OCI-LY1 (cell line): ENCODE results near the gene LARP4B.

Experiments used
- H2AFZ ChIP-seq: fragments of 200-600 bp; sonication (generic), shearing (Covaris generic); 2 replicates; pipeline ENCODE4 v1.6.0; 2014; ENCODE audit warnings: antibody characterized with exemption, mild to moderate bottlenecking, low read length
- H3F3A ChIP-seq: fragments of 200-600 bp; sonication (generic), shearing (Covaris generic); 2 replicates; pipeline ENCODE4 v1.6.0; 2014; ENCODE audit warnings: mild to moderate bottlenecking, antibody characterized with exemption, low read length, moderate library complexity; ENCODE audit not compliant: insufficient read depth
- H3K27ac ChIP-seq: fragments of 200-600 bp; sonication (generic); 2 replicates; pipeline ENCODE4 v1.5.1; 2014; ENCODE audit warnings: low read length, mixed run types, mild to moderate bottlenecking, low read depth; ENCODE audit not compliant: poor library complexity, severe bottlenecking
- H3K27me3 ChIP-seq: fragments of 200-600 bp; sonication (generic); 2 replicates; pipeline ENCODE4 v1.6.0; 2014; ENCODE audit warnings: antibody characterized with exemption, mild to moderate bottlenecking, low read length, moderate library complexity; ENCODE audit not compliant: insufficient read depth
- H3K36me3 ChIP-seq: fragments of 200-600 bp; sonication (generic); 2 replicates; pipeline ENCODE4 v1.6.1; 2014; ENCODE audit warnings: mild to moderate bottlenecking, antibody characterized with exemption, low read length, moderate library complexity, mixed read lengths; ENCODE audit not compliant: insufficient read depth
- H3K4me1 ChIP-seq: fragments of 200-600 bp; sonication (generic); 2 replicates; pipeline ENCODE4 v1.5.1; 2014; ENCODE audit warnings: mild to moderate bottlenecking, low read length, moderate library complexity; ENCODE audit not compliant: insufficient read depth, severe bottlenecking
- H3K4me2 ChIP-seq: fragments of 200-600 bp; sonication (generic), shearing (Covaris generic); 2 replicates; pipeline ENCODE4 v1.6.1; 2014; ENCODE audit warnings: low read length
- H3K4me3 ChIP-seq: fragments of 200-600 bp; sonication (generic); 2 replicates; pipeline ENCODE4 v1.5.1; 2014; ENCODE audit warnings: low read length, low read depth, mild to moderate bottlenecking, mixed read lengths; ENCODE audit not compliant: poor library complexity, severe bottlenecking
- H3K79me2 ChIP-seq: fragments of 200-600 bp; shearing (Covaris generic); 2 replicates; pipeline ENCODE4 v1.6.1; 2016; ENCODE audit warnings: mixed run types, low read length, mixed read lengths; ENCODE audit not compliant: insufficient read depth
- H3K9ac ChIP-seq: fragments of 200-600 bp; sonication (generic), shearing (Covaris generic); 2 replicates; pipeline ENCODE4 v1.6.1; 2014; ENCODE audit warnings: mild to moderate bottlenecking, low read length, mixed read lengths
- H3K9me2 ChIP-seq: fragments of 200-600 bp; sonication (generic), shearing (Covaris generic); 2 replicates; pipeline ENCODE4 v1.6.1; 2014; ENCODE audit warnings: low read depth, mild to moderate bottlenecking, low read length, mixed read lengths
- H3K9me3 ChIP-seq: fragments of 200-600 bp; shearing (Covaris generic); 2 replicates; pipeline ENCODE4 v1.6.1; 2014; ENCODE audit warnings: low read length, mixed read lengths
- H4K20me1 ChIP-seq: fragments of 200-600 bp; sonication (generic), shearing (Covaris generic); 2 replicates; pipeline ENCODE4 v1.6.0; 2016; ENCODE audit warnings: mild to moderate bottlenecking, low read length; ENCODE audit not compliant: insufficient read depth
- EZH2 ChIP-seq: fragments of 200-600 bp; sonication (generic), shearing (Covaris generic); IDR thresholded peaks from 2 replicates; pipeline ENCODE4 v1.8.0; 2017; ENCODE audit warnings: borderline replicate concordance, mixed run types, mild to moderate bottlenecking, antibody characterized with exemption, low read length, moderate library complexity, mixed read lengths
- TF ChIP-seq, protein P1 (sequence below): fragments of 200-600 bp; sonication (generic), shearing (Covaris generic); IDR thresholded peaks from 2 replicates; pipeline ENCODE4 v1.5.1; 2017; ENCODE audit warnings: mild to moderate bottlenecking, antibody characterized with exemption, low read length, moderate library complexity, mixed read lengths

Gene LARP4B

GRCh38 chr10:865257-865656 is 66.2 kb downstream of the LARP4B start:
- H4K20me1 ChIP-seq = no peaks in the 10 kb centered on the region
- TF ChIP-seq EZH2 = no peak
- TF ChIP-seq, protein P1, sequence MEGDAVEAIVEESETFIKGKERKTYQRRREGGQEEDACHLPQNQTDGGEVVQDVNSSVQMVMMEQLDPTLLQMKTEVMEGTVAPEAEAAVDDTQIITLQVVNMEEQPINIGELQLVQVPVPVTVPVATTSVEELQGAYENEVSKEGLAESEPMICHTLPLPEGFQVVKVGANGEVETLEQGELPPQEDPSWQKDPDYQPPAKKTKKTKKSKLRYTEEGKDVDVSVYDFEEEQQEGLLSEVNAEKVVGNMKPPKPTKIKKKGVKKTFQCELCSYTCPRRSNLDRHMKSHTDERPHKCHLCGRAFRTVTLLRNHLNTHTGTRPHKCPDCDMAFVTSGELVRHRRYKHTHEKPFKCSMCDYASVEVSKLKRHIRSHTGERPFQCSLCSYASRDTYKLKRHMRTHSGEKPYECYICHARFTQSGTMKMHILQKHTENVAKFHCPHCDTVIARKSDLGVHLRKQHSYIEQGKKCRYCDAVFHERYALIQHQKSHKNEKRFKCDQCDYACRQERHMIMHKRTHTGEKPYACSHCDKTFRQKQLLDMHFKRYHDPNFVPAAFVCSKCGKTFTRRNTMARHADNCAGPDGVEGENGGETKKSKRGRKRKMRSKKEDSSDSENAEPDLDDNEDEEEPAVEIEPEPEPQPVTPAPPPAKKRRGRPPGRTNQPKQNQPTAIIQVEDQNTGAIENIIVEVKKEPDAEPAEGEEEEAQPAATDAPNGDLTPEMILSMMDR = 0 out of 2 replicates have a peak, but pooled peaks have one; percentile 6
- H3K9ac ChIP-seq = no peak overlapping the region
- no peak overlapping the region for H3K4me2 ChIP-seq
- H3K27ac ChIP-seq = no peak overlapping the region
- H3K9me3 ChIP-seq = no peaks in the 10 kb centered on the region
- no peaks in the 10 kb centered on the region for H3K27me3 ChIP-seq
- H3K4me1 ChIP-seq = no peaks in the 10 kb centered on the region
- no peak overlapping the region for H3K4me3 ChIP-seq
- H3K79me2 ChIP-seq = no peaks in the 10 kb centered on the region
- H3K36me3 ChIP-seq = peaks cover 79% of the 10 kb centered on the region
- no peaks in the 10 kb centered on the region for H3K9me2 ChIP-seq
- no peaks in the 10 kb centered on the region for H3F3A ChIP-seq
- H2AFZ ChIP-seq = no peak overlapping the region

GRCh38 chr10:860519-860918 is 71.0 kb downstream of the LARP4B start:
- Histone ChIP-seq H3K4me3 (no peak overlapping the region), H3K27me3 (no peaks in the 10 kb centered on the region), H3K79me2 (no peaks in the 10 kb centered on the region), H3K9me2 (no peaks in the 10 kb centered on the region), H3K36me3 (peaks cover 92% of the 10 kb centered on the region), H3K4me2 (no peak overlapping the region), H3K9me3 (no peaks in the 10 kb centered on the region), H4K20me1 (no peaks in the 10 kb centered on the region), H3K27ac (no peak overlapping the region), H3F3A (no peaks in the 10 kb centered on the region), H3K4me1 (no peaks in the 10 kb centered on the region), H2AFZ (no peak overlapping the region), H3K9ac (no peak overlapping the region)
- TF ChIP-seq, protein P1 = no peak
- no peak for TF ChIP-seq EZH2

- H3F3A ChIP-seq = no peaks in the 10 kb centered on the region
- no peak overlapping the region for H3K4me3 ChIP-seq
- H3K79me2 ChIP-seq = peaks cover under 1% of the 10 kb centered on the region; the same call in 1 of the 2 replicates
- TF ChIP-seq, protein P1 = no peak
- TF ChIP-seq EZH2 = no peak
- peaks cover 88% of the 10 kb centered on the region for H3K36me3 ChIP-seq
- no peak overlapping the region for H3K27ac ChIP-seq
- no peak overlapping the region for H3K4me2 ChIP-seq
- H3K27me3 ChIP-seq = no peaks in the 10 kb centered on the region
- H3K9me3 ChIP-seq = no peaks in the 10 kb centered on the region
- H2AFZ ChIP-seq = no peak overlapping the region
- no peaks in the 10 kb centered on the region for H4K20me1 ChIP-seq
- H3K9ac ChIP-seq = no peak overlapping the region
- H3K4me1 ChIP-seq = peaks cover 18% of the 10 kb centered on the region
- H3K9me2 ChIP-seq = no peaks in the 10 kb centered on the region
Observed at GRCh38 chr10:856416-857157, 74.9 kb downstream of the LARP4B start.
